Measurements from ENCODE around the gene OR4C11.

The OR4C11 gene

DNA sequence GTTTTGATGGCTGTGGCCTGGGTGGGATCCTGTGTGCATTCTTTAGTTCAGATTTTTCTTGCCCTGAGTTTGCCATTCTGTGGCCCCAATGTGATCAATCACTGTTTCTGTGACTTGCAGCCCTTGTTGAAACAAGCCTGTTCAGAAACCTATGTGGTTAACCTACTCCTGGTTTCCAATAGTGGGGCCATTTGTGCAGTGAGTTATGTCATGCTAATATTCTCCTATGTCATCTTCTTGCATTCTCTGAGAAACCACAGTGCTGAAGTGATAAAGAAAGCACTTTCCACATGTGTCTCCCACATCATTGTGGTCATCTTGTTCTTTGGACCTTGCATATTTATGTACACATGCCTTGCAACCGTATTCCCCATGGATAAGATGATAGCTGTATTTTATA lies 34.9 kb downstream of the OR4C11 start:
- no peak overlapping the region for H3K27ac ChIP-seq
- DNase-seq (ENCODE audit: low spot score), result no peak
- TF ChIP-seq, protein P1, sequence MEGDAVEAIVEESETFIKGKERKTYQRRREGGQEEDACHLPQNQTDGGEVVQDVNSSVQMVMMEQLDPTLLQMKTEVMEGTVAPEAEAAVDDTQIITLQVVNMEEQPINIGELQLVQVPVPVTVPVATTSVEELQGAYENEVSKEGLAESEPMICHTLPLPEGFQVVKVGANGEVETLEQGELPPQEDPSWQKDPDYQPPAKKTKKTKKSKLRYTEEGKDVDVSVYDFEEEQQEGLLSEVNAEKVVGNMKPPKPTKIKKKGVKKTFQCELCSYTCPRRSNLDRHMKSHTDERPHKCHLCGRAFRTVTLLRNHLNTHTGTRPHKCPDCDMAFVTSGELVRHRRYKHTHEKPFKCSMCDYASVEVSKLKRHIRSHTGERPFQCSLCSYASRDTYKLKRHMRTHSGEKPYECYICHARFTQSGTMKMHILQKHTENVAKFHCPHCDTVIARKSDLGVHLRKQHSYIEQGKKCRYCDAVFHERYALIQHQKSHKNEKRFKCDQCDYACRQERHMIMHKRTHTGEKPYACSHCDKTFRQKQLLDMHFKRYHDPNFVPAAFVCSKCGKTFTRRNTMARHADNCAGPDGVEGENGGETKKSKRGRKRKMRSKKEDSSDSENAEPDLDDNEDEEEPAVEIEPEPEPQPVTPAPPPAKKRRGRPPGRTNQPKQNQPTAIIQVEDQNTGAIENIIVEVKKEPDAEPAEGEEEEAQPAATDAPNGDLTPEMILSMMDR (conservative IDR thresholded peaks at IDR 0.05; ENCODE audit: low read depth), result no peak
- ChIA-PET POLR2A (ENCODE audit: low non-redundant PET) (no interaction called here), CTCF (no interaction called here)

DNA sequence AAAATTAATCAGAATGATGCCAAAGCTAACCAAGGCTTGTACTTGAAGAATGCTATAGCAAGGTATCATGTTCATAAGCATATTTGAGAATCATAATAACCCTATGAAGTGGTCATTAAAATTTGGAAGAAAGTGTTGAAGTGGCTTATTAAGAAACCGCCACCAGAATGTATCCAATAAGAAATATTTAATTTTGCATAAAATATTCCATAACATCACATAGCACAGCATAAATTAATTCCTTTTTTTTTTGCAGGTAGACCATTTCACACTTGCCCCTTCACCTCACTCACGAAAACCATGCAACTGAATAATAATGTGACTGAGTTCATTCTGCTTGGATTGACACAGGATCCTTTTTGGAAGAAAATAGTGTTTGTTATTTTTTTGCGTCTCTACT lies 35.6 kb downstream of the OR4C11 start, which contains the start of gene OR4C16:
OR4C16 (plus strand) TSS at position 301 of the 400 bp plus-strand sequence; CDS start at position 301, 0 bp downstream.
- ChIA-PET CTCF (no interaction called here), POLR2A (ENCODE audit: low non-redundant PET) (no interaction called here)
- DNase-seq (ENCODE audit: low spot score), result no peak
- TF ChIP-seq, protein P1 (conservative IDR thresholded peaks at IDR 0.05; ENCODE audit: low read depth), result no peak
- H3K27ac ChIP-seq, result no peak within 1 kb of the TSS

DNA sequence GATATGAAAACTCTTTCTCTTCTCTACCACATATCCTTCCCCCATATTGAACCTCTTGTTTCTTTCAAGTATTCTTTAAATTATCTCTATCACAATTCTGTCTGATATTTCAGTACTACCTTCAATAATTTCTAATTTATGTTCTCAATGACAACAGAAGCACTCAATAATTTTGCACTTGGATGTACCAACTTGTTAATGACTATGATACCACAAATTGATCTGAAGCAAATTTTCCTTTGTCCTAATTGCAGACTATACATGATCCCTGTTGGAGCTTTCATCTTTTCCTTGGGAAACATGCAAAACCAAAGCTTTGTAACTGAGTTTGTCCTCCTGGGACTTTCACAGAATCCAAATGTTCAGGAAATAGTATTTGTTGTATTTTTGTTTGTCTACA lies 53.3 kb downstream of the OR4C11 start, which contains the start of gene OR4C15:
OR4C15 (plus strand) TSS at position 301 of the 400 bp plus-strand sequence; CDS start at position 301, 0 bp downstream.
- no peak within 1 kb of the TSS for H3K27ac ChIP-seq
- ChIA-PET POLR2A (ENCODE audit: low non-redundant PET) (no interaction called here), CTCF (no interaction called here)
- no peak for DNase-seq (ENCODE audit: low spot score)
- TF ChIP-seq, protein P1 (conservative IDR thresholded peaks at IDR 0.05; ENCODE audit: low read depth), result no peak
